ENCODE results near the gene DCBLD1. TPM values are rescaled to one million over a fixed set of nuclear protein-coding genes. Genes with fewer than 3 reads are reported as not detected.

Gene DCBLD1
- total and polyA plus RNA-seq, 2 donors (not counting 3 experiments of a cell fraction or from before 2014, with no cell fraction given) = 30.2 to 44.3 TPM

GRCh38 chr6:117509021-117509420 lies 26.5 kb downstream of the DCBLD1 start:
- no TSS peak for BruUV-seq (replicated peaks)
- no peak for DNase-seq (ENCODE audit: low read depth, low spot score)
- Histone ChIP-seq H2AFZ (ENCODE audit: low read depth, low read length) (no peak overlapping the region), H4K20me1 (replicated peaks; ENCODE audit: control insufficient read depth, extremely low read depth, insufficient read depth, low read length) (no peaks in the 10 kb centered on the region), H3K4me3 (replicated peaks in 1 of 3; ENCODE audit: insufficient read depth in 1 of 3, low read depth in 1 of 3, low read length in 3 of 3) (no peak overlapping the region), H3K27me3 (ENCODE audit: control insufficient read depth in 2 of 2, insufficient read depth in 2 of 2, low read length in 2 of 2) (no peaks in the 10 kb centered on the region), H3K79me2 (ENCODE audit: control insufficient read depth, insufficient read depth, low read length) (peaks cover 43% of the 10 kb centered on the region), H3K4me1 (ENCODE audit: control insufficient read depth, extremely low read depth, insufficient read depth, low read length) (peaks cover 8% of the 10 kb centered on the region), H3K9me1 (replicated peaks; ENCODE audit: control insufficient read depth, extremely low read depth, insufficient read depth, low read length) (no peaks in the 10 kb centered on the region), H3K36me3 (ENCODE audit: control insufficient read depth in 2 of 2, extremely low read depth in 1 of 2, insufficient read depth in 2 of 2, low read length in 2 of 2) (peaks cover 5 to 11% of the 10 kb centered on the region in 2 experiments), H3K4me2 (ENCODE audit: insufficient read depth, low read length) (no peak overlapping the region), H3K9me3 (replicated peaks; ENCODE audit: control insufficient read depth, insufficient read depth, low read length) (no peaks in the 10 kb centered on the region), H3K9ac (replicated peaks; ENCODE audit: extremely low read depth, insufficient read depth, low read length) (no peak overlapping the region), H3K27ac (ENCODE audit: insufficient read depth, low read depth, low read length) (no peak overlapping the region)
- dilution Hi-C loops (cut with MboI; ENCODE audit: extremely low pct_ligation_motif_present, low sequenced_read_pairs) = no loop called here
- TF ChIP-seq EZH2 (IDR thresholded peaks at IDR 0.05; ENCODE audit: borderline replicate concordance, low read depth, low read length, severe bottlenecking) (no peak), POLR2A (IDR thresholded peaks at IDR 0.05; ENCODE audit: low read depth, low read length) (no peak), GATA2 (IDR thresholded peaks at IDR 0.05; ENCODE audit: insufficient read depth, insufficient read length, low read depth, low read length) (no peak), JUN (IDR thresholded peaks at IDR 0.05; ENCODE audit: borderline replicate concordance, insufficient read depth, insufficient read length, low read depth) (no peak), POLR2AphosphoS5 (IDR thresholded peaks at IDR 0.05; ENCODE audit: insufficient read depth, low read depth, low read length) (no peak), MYC (IDR thresholded peaks at IDR 0.05; ENCODE audit: low read depth, low read length) (no peak), FOS (IDR thresholded peaks at IDR 0.05; ENCODE audit: borderline replicate concordance, insufficient read depth, low read length) (no peak)
- TF ChIP-seq, protein P1, sequence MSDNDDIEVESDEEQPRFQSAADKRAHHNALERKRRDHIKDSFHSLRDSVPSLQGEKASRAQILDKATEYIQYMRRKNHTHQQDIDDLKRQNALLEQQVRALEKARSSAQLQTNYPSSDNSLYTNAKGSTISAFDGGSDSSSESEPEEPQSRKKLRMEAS (IDR thresholded peaks at IDR 0.05; ENCODE audit: insufficient read depth, insufficient read length) = no peak
- TF ChIP-seq, protein P2, sequence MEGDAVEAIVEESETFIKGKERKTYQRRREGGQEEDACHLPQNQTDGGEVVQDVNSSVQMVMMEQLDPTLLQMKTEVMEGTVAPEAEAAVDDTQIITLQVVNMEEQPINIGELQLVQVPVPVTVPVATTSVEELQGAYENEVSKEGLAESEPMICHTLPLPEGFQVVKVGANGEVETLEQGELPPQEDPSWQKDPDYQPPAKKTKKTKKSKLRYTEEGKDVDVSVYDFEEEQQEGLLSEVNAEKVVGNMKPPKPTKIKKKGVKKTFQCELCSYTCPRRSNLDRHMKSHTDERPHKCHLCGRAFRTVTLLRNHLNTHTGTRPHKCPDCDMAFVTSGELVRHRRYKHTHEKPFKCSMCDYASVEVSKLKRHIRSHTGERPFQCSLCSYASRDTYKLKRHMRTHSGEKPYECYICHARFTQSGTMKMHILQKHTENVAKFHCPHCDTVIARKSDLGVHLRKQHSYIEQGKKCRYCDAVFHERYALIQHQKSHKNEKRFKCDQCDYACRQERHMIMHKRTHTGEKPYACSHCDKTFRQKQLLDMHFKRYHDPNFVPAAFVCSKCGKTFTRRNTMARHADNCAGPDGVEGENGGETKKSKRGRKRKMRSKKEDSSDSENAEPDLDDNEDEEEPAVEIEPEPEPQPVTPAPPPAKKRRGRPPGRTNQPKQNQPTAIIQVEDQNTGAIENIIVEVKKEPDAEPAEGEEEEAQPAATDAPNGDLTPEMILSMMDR (IDR thresholded peaks at IDR 0.05; ENCODE audit: extremely low read depth in 1 of 2, insufficient read depth in 1 of 2, low read depth in 1 of 2, low read length in 2 of 2) = no peak
- FAIRE-seq = no peak
- CTCF ChIA-PET = interaction anchor here (0.6 to 1.4 kb wide), 3 partner anchors 26 to 105 kb away, joined by 3 read pairs; partner anchors contain the start of gene DCBLD1
- intact Hi-C loops (cut with micrococcal nuclease) = no loop called here
- POLR2A ChIA-PET = no interaction called here

Measured in endothelial cell of umbilical vein (primary cell).